CD4-positive, alpha-beta memory T cell (primary cell): ENCODE measurements around the gene PPP1R10. TPM values are rescaled to one million over a fixed set of nuclear protein-coding genes. Genes with fewer than 3 reads are reported as not detected.

Source experiments
- CTCF ChIA-PET: fragments of 350-600 bp; sonication (Branson Sonifier 250); formaldehyde crosslinking; loops from one replicate; lab custom pipeline; 2021; ENCODE audit warnings: inconsistent platforms; ENCODE audit not compliant: partially characterized antibody; lab: Charles Lee
- POLR2A ChIA-PET: fragments of 350-600 bp; sonication (Branson Sonifier 250); formaldehyde crosslinking; loops from one replicate; lab custom pipeline; 2021; ENCODE audit not compliant: partially characterized antibody; lab: Charles Lee
- DNase-seq, 5 donors: peaks; one replicate each; pipeline versions ENCODE4 v3.0.0 to v3.0.0-alpha.2; 2020 to 2022; ENCODE audit warnings: mixed read lengths in 1 of 5
- H3K27ac ChIP-seq: one replicate; pipeline ENCODE4 v1.7.0; 2013; ENCODE audit warnings: low read depth, low read length
- H3K27me3 ChIP-seq: 2 replicates; pipeline ENCODE4 v1.7.0; 2013; ENCODE audit warnings: mild to moderate bottlenecking, low read length, moderate library complexity; ENCODE audit not compliant: insufficient read depth
- H3K36me3 ChIP-seq: 2 replicates; pipeline ENCODE4 v1.7.0; 2013; ENCODE audit warnings: mild to moderate bottlenecking, low read length, moderate library complexity; ENCODE audit not compliant: insufficient read depth
- H3K4me1 ChIP-seq: 2 replicates; pipeline ENCODE4 v1.7.0; 2013; ENCODE audit warnings: mild to moderate bottlenecking, low read length, moderate library complexity; ENCODE audit not compliant: insufficient read depth
- H3K4me3 ChIP-seq, 2 donors: one replicate each; pipeline ENCODE4 v1.7.0; 2013; ENCODE audit warnings: low read length in 2 of 2, mild to moderate bottlenecking in 1 of 2
- H3K9me3 ChIP-seq, 2 donors: one replicate each; pipeline ENCODE4 v1.7.0; 2013; ENCODE audit warnings: low read length in 2 of 2, control low read depth in 1 of 2; ENCODE audit not compliant: control insufficient read depth in 1 of 2
- H3K27ac Mint-ChIP-seq, 7 donors: one replicate each; pipeline ENCODE4 v1.8.0; 2020 to 2021; ENCODE audit warnings: mixed read lengths in 7 of 7, mild to moderate bottlenecking in 6 of 7, inconsistent platforms in 3 of 7, moderate library complexity in 3 of 7
- H3K27me3 Mint-ChIP-seq, 2 donors: one replicate each; pipeline ENCODE4 v1.8.0; 2020 to 2021; ENCODE audit warnings: mixed read lengths in 2 of 2
- H3K36me3 Mint-ChIP-seq, 2 donors: one replicate each; pipeline ENCODE4 v1.8.0; 2020 to 2021; ENCODE audit warnings: mixed read lengths in 2 of 2, inconsistent platforms in 1 of 2, mild to moderate bottlenecking in 1 of 2
- H3K4me1 Mint-ChIP-seq, 4 donors: one replicate each; pipeline ENCODE4 v1.8.0; 2020 to 2021; ENCODE audit warnings: mixed read lengths in 4 of 4, mild to moderate bottlenecking in 1 of 4
- H3K4me3 Mint-ChIP-seq, 8 donors: one replicate each; pipeline ENCODE4 v1.8.0; 2020 to 2021; ENCODE audit warnings: mixed read lengths in 8 of 8, mild to moderate bottlenecking in 7 of 8, moderate library complexity in 6 of 8, inconsistent platforms in 3 of 8
- H3K9me3 Mint-ChIP-seq, 8 donors: one replicate each; pipeline ENCODE4 v1.8.0; 2020 to 2021; ENCODE audit warnings: mixed read lengths in 8 of 8, mild to moderate bottlenecking in 5 of 8, inconsistent platforms in 3 of 8, moderate library complexity in 1 of 8
- intact Hi-C: fragments of 100-400 bp; cut with micrococcal nuclease; formaldehyde crosslinking; loops from one replicate; pipeline ENCODE4 v1.15.1; 2023
- polyA plus RNA-seq, 2 donors: library from polyadenylated mRNA; unstranded; fragments of 300-500 nt; fragmentation: Illumina TruSeq; gene quantifications; one replicate each; pipeline ENCODE4 v1.2.3, GENCODE V29; 2021
- total RNA-seq, 2 experiments: library from RNA; stranded (reverse); gene quantifications; one replicate each; pipeline ENCODE4 v1.2.3, GENCODE V29; 2021

Gene PPP1R10
- total and polyA plus RNA-seq, 4 experiments from 2014 or later = 8.5 to 231 (median 127) TPM

DNA sequence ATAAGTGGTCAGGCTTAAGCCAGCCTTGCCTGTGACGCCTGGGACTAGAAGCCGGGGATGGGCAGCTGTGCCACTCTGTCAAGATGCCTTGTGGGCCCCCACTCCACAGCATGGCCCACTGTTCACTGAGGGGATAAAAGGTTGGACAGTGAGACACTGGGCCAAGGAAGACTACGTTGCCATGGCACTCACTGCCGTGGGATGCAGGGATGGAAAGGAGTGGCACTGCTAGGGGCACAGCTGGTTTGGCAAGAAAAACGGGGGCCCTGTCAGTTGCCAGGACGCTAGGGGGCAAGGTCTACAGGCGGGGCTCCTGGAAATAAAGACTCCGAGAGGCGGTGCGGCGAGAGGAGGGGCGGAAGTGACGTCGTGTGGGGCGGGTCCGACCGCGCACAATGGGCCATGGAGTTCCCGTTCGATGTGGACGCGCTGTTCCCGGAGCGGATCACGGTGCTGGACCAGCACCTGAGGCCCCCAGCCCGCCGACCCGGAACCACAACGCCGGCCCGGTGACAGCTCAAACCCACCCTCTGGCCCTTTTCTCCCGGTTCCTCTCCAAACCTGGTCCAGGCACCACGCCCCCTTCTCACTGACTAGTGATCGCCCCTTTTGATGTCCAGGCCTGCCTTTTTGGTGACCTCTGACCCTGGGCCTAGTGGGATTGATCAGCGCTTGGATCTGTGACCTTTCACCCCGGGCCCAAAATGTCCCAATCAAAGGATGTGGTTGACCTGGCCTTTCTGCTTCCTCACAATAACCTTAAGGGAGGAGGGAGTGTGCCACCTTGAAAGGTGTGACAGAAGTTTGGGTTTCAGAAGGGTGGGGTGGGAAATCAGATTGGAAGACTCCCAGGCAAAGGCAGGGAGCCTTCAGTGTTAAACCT lies 9.7 kb upstream of the PPP1R10 start, which contains the start of gene ATAT1:
TSS of gene ATAT1 (plus strand) at position 391 of the 883 bp plus-strand sequence.
- Histone ChIP-seq H3K27me3 (no peaks in the 10 kb centered on the region), H3K9me3 (no peaks in the 10 kb centered on the region), H3K36me3 (peaks cover 40% of the 10 kb centered on the region), H3K4me1 (peaks cover 14% of the 10 kb centered on the region), H3K27ac (peak within 1 kb of the TSS; percentile 89), H3K4me3 (peak within 1 kb of the TSS; percentile 5 to 78)
- ChIA-PET CTCF (interaction anchor here (0.7 to 2.5 kb wide), 11 partner anchors 9 to 104 kb away, joined by 3 to 19 read pairs (median 4); partner anchors contain the start of genes C6orf136, MRPS18B and PPP1R10), POLR2A (interaction anchor here (0.7 to 8.7 kb wide), 10 partner anchors 9 to 104 kb away, joined by 4 to 62 read pairs (median 5); partner anchors contain the start of genes ABCF1, C6orf136, DHX16 and MDC1)
- Mint-ChIP-seq H3K4me1 (peaks cover 18 to 30% (median 24%) of the 10 kb centered on the region in 4 donors), H3K36me3 (peaks cover 32 to 53% of the 10 kb centered on the region in 2 donors), H3K27me3 (no peaks in the 10 kb centered on the region), H3K9me3 (no peaks in the 10 kb centered on the region), H3K27ac (peak within 1 kb of the TSS; percentile 91 to 99 (median 97)), H3K4me3 (peak within 1 kb of the TSS; percentile 91 to 95 (median 92))
- intact Hi-C loops = loop anchor here (1.0 kb wide), 4 partner anchors 9 to 96 kb away; partner anchors contain the start of genes C6orf136, DHX16, MRPS18B and PPP1R10
- peak; percentile 85 to 94 (median 86) for DNase-seq

DNA sequence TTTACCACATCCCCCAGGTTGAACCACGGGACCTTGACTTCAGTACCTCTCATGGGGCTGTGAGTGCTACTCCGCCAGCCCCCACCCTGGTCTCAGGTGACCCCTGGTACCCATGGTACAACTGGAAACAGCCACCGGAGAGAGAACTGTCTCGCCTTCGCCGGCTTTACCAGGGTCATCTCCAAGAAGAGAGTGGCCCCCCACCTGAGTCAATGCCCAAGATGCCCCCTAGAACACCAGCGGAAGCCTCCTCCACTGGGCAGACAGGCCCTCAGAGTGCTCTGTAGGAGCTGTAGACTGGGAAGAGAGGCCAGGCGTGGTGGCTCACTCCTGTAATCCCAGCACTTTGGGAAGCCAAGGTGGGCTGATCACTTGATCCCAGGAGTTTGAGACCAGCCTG lies 8.5 kb upstream of the PPP1R10 start:
- peaks cover 14% of the 10 kb centered on the region for H3K4me1 ChIP-seq
- Mint-ChIP-seq H3K36me3 (peaks cover 34 to 57% of the 10 kb centered on the region in 2 donors), H3K27me3 (no peaks in the 10 kb centered on the region), H3K4me3 (peak overlapping the region in 2 of 8 donors; percentile 42 to 92), H3K9me3 (no peaks in the 10 kb centered on the region), H3K27ac (peak overlapping the region in 6 of 7 donors; percentile 8 to 99 (median 92)), H3K4me1 (peaks cover 17 to 30% (median 24%) of the 10 kb centered on the region in 4 donors)
- intact Hi-C loops = no loop called here
- ChIA-PET POLR2A (interaction anchor here (1.2 to 8.7 kb wide), 5 partner anchors 8 to 92 kb away, joined by 4 to 62 read pairs (median 5); partner anchors contain the start of genes DHX16, MDC1, MRPS18B and PPP1R10), CTCF (interaction anchor here (0.8 to 2.5 kb wide), 11 partner anchors 8 to 462 kb away, joined by 3 to 19 read pairs (median 4); partner anchors contain the start of genes DHX16, MRPS18B and PPP1R10)
- H3K27me3 ChIP-seq = no peaks in the 10 kb centered on the region
- H3K36me3 ChIP-seq = peaks cover 48% of the 10 kb centered on the region
- DNase-seq = no peak
- H3K9me3 ChIP-seq = no peaks in the 10 kb centered on the region
- peak overlapping the region; percentile 89 for H3K27ac ChIP-seq
- H3K4me3 ChIP-seq = no peak overlapping the region

DNA sequence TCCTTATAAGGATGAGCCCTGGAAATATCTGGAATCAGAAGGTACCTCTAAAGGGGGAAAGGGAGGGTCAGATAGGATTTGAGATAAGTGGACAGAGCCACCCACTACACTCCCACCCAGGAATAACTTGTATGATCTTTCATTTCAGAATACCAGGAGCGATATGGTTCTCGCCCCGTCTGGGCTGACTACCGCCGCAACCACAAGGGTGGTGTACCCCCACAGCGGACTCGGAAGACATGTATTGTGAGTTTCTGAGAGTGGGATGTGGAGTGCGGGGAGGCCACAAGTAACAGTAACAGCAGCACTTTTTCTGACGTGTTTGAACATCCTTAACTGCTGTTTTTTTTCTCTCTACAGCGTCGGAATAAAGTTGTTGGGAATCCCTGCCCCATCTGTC lies 2.5 kb upstream of the PPP1R10 start:
- POLR2A ChIA-PET = interaction anchor here (1.0 to 2.8 kb wide), 7 partner anchors 14 to 129 kb away, joined by 3 to 20 read pairs (median 12); partner anchors contain the start of gene DHX16

DNA sequence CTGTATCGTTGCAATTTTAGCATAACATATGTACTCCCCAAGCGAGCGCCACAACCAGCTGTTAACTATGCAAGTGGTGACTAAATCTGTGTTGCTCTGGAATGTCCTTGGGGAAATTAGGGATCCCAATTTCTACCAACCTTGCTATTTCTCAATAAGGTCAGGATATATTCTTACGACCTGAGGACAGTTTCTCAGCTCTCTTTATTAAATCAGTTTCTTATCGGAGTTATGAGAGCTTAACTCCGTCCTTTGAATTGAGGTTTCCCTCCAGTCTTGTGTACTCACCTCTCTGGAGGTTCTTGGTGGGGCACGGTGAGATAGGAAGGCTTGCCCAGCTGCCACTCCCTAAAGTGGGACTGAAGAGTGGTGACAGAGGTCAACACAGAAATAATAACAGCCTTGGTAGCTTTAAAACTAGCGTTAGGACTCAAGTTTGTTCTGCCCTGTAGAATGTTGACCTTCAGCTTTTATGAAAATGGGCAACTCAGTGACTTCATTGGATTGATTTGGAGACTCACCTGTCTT lies 1.3 kb upstream of the PPP1R10 start:
- Histone ChIP-seq H3K36me3 (peaks cover 42% of the 10 kb centered on the region), H3K27ac (peak overlapping the region; percentile 94), H3K27me3 (no peaks in the 10 kb centered on the region), H3K4me3 (peak overlapping the region; percentile 53 to 95), H3K9me3 (no peaks in the 10 kb centered on the region), H3K4me1 (peaks cover 31% of the 10 kb centered on the region)
- peaks cover 0 to 1% of the 10 kb centered on the region in 2 donors for H3K27me3 Mint-ChIP-seq
- peaks cover 0 to 18% (median 2%) of the 10 kb centered on the region in 8 donors for H3K9me3 Mint-ChIP-seq
- intact Hi-C loops = loop anchor here (5.0 kb wide), 1 partner anchor 551 kb away; the partner anchor contains the start of gene PPP1R11
- CTCF ChIA-PET = interaction anchor here (0.7 to 2.8 kb wide), 13 partner anchors 8 to 136 kb away, joined by 3 to 24 read pairs (median 5); partner anchors contain the start of genes ABCF1 and DHX16
- H3K4me1 Mint-ChIP-seq = peaks cover 15 to 50% (median 26%) of the 10 kb centered on the region in 4 donors
- H3K4me3 Mint-ChIP-seq = peak overlapping the region; percentile 97 to 100 (median 100)
- peak overlapping the region; percentile 100 for H3K27ac Mint-ChIP-seq
- POLR2A ChIA-PET = interaction anchor here (0.6 to 2.8 kb wide), 39 partner anchors 9 to 963 kb away, joined by 3 to 43 read pairs (median 5); partner anchors contain the start of genes ABCF1, ATAT1, C6orf136 and DHX16
- peaks cover 47 to 65% of the 10 kb centered on the region in 2 donors for H3K36me3 Mint-ChIP-seq
- DNase-seq = no peak

More for the DNA sequence above, 2.5 kb upstream of the PPP1R10 start:
- Mint-ChIP-seq H3K27me3 (peaks cover 0 to 1% of the 10 kb centered on the region in 2 donors), H3K4me3 (peak overlapping the region in 2 of 8 donors; percentile 100), H3K4me1 (peaks cover 5 to 37% (median 14%) of the 10 kb centered on the region in 4 donors), H3K27ac (peak overlapping the region in 5 of 7 donors; percentile 37 to 100 (median 100)), H3K36me3 (peaks cover 50 to 64% of the 10 kb centered on the region in 2 donors), H3K9me3 (peaks cover 0 to 16% (median 2%) of the 10 kb centered on the region in 8 donors)
- intact Hi-C loops = loop anchor here (5.0 kb wide), 1 partner anchor 552 kb away; the partner anchor contains the start of gene PPP1R11
- peaks cover 52% of the 10 kb centered on the region for H3K36me3 ChIP-seq
- CTCF ChIA-PET = interaction anchor here (2.8 kb wide), 1 partner anchor 103 kb away, joined by 24 read pairs; no protein-coding TSS in a partner anchor
- no peak for DNase-seq
- no peaks in the 10 kb centered on the region for H3K27me3 ChIP-seq
- peaks cover 19% of the 10 kb centered on the region for H3K4me1 ChIP-seq
- H3K9me3 ChIP-seq = no peaks in the 10 kb centered on the region
- H3K27ac ChIP-seq = peak overlapping the region; percentile 32
- H3K4me3 ChIP-seq = no peak overlapping the region

DNA sequence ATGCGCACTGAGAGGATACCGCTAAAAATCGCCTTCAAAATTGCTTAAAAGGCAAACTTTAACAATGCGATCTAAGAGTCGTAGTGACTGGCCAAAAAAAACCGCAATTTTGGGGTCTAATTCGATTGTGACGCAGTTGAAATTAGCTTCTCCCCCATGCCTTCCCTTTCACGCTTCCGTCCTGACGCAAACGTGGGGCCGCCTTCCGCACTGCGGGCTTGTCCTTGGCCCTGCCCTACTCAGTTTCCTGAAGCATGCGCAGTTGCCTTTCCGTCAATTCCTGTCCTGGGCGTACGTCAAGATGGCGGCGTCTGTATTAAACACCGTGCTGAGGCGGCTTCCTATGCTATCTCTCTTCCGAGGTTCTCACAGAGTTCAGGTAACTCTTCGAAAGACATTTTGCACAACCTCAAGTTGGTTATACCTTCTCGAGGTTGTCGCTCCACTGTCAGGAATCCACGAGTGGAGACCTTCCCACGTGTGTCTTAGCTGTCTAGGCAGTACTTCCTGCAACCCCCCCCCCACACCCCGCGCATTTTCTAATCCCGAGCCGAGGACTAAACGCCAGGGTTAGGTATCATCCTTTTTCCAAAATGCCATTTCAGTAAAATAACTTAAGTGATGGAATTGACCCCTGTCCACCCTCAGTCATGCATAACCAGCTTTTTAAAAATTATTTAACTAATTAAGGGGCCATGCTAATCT lies 674 bp upstream of the PPP1R10 start, which contains the start of gene MRPS18B:
TSS of gene MRPS18B (plus strand) at position 276 of the 705 bp plus-strand sequence. CDS start at position 302, 26 bp downstream.
- H3K27me3 ChIP-seq = no peaks in the 10 kb centered on the region
- H3K4me3 ChIP-seq = peak within 1 kb of the TSS; percentile 91 to 95
- H3K4me1 ChIP-seq = peaks cover 37% of the 10 kb centered on the region
- H3K27me3 Mint-ChIP-seq = peaks cover 0 to 1% of the 10 kb centered on the region in 2 donors
- H3K4me1 Mint-ChIP-seq = peaks cover 18 to 56% (median 30%) of the 10 kb centered on the region in 4 donors
- POLR2A ChIA-PET = interaction anchor here (0.6 to 2.8 kb wide), 51 partner anchors 9 to 964 kb away, joined by 3 to 43 read pairs (median 4); partner anchors contain the start of genes ABCF1, ATAT1, C6orf136 and DHX16
- peaks cover 35% of the 10 kb centered on the region for H3K36me3 ChIP-seq
- H3K27ac ChIP-seq = peak within 1 kb of the TSS; percentile 94
- peaks cover 0 to 19% (median 2%) of the 10 kb centered on the region in 8 donors for H3K9me3 Mint-ChIP-seq
- CTCF ChIA-PET = interaction anchor here (0.7 to 2.8 kb wide), 12 partner anchors 8 to 136 kb away, joined by 3 to 24 read pairs (median 5); partner anchors contain the start of genes ABCF1 and DHX16
- DNase-seq = peak; percentile 98 to 100 (median 99)
- H3K36me3 Mint-ChIP-seq = peaks cover 44 to 60% of the 10 kb centered on the region in 2 donors
- no peaks in the 10 kb centered on the region for H3K9me3 ChIP-seq
- H3K27ac Mint-ChIP-seq = peak within 1 kb of the TSS; percentile 100
- H3K4me3 Mint-ChIP-seq = peak within 1 kb of the TSS; percentile 97 to 100 (median 100)
- intact Hi-C loops = loop anchor here (1.0 to 5.0 kb wide), 11 partner anchors 9 to 550 kb away; partner anchors contain the start of genes ABCF1, ATAT1, C6orf136 and DHX16
